Pancreas (tissue), 10 donors: ENCODE measurements around the gene BEND5. TPM values are rescaled to one million over a fixed set of nuclear protein-coding genes. Genes with fewer than 3 reads are reported as not detected.

ENCODE experiments used
- ATAC-seq, 4 donors: fragments of 200-7000 bp; cut with Tn5 transposase; one replicate each; pipeline versions ENCODE4 v1.8.0 to v1.9.1; 2020; ENCODE audit warnings: mild to moderate bottlenecking in 4 of 4, moderate library complexity in 4 of 4
- DNase-seq, 6 donors: peaks; one replicate each; pipeline ENCODE4 v3.0.0-alpha.2; 2020
- FAIRE-seq: peaks from 2 replicates; lab custom pipeline; 2012; peaks lifted over from hg19 to GRCh38; lab: Jason Lieb, UNC
- H3K27ac ChIP-seq, 4 donors: fragments of 200-600 bp; sonication (generic); 1 replicate in 3 of 4; 2 replicates in 1 of 4; pipeline versions ENCODE4 v1.5.0 to v1.8.0; 2020
- H3K27me3 ChIP-seq, 4 donors: fragments of 200-600 bp; one replicate each; pipeline ENCODE4 v1.8.0; 2021
- H3K36me3 ChIP-seq, 3 donors: fragments of 200-600 bp; sonication (generic) in 1 of 3; one replicate each; pipeline versions ENCODE4 v1.5.0 to v1.8.0; 2020 to 2021
- H3K4me1 ChIP-seq, 3 donors: fragments of 200-600 bp; one replicate each; pipeline ENCODE4 v1.8.0; 2021
- H3K4me3 ChIP-seq, 4 donors: fragments of 200-600 bp; sonication (generic) in 2 of 4; one replicate each; pipeline versions ENCODE4 v1.5.0 to v1.8.0; 2020 to 2021
- H3K9me3 ChIP-seq, 4 donors: fragments of 200-600 bp; one replicate each; pipeline ENCODE4 v1.8.0; 2021
- CTCF ChIP-seq, 4 donors: fragments of 200-600 bp; sonication (generic) in 3 of 4; IDR thresholded peaks; one replicate each; pipeline versions ENCODE4 v1.5.0 to v1.8.0; 2021; ENCODE audit warnings: antibody characterized with exemption in 4 of 4
- WGBS, 2 donors: extraction: QIAGEN DNeasy Blood & Tissue Kit; methylation state at CpG; one replicate each; pipeline ENCODE4 v1.1.7; 2013; 5-methylcytosine and 5-hydroxymethylcytosine counted together
- intact Hi-C, 3 donors: fragments of 100-400 bp; cut with DNase I; formaldehyde crosslinking; loops; one replicate each; pipeline versions ENCODE4 v1.11.1 to v1.14.2; 2022
- polyA plus RNA-seq, 2 donors: library from polyadenylated mRNA; stranded (reverse); fragments of 200-250 nt; gene quantifications; one replicate each; pipeline ENCODE4 v1.2.3, GENCODE V29; 2013
- total RNA-seq, 6 donors: library from RNA; stranded (reverse); fragmentation: NEBNext Ultra II Directional in 4 of 6; extraction: Animal tissue kit (Norgen Biotek cat#: 25700) in 4 of 6; gene quantifications; one replicate each; pipeline versions ENCODE4 v1.2.1 to v1.2.4, GENCODE V29; 2021 to 2023
- donor health status: healthy with polysubstance abuse.
- donor health status: DM: no; HTN: no; CAD: no; lungs with moderate emphysema.
- donor health status: DM: no; HTN: no; CAD: no.
- donor health status: control.
- donor health status: control.
- donor health status: Bipolar disorder and iron deficiency.
- donor health status: DM: yes; HTN: yes; CAD: no.
- donor health status: DM: no; HTN: no; CAD: no.
- donor health status: DM: no; HTN: no; CAD: no.
- donor health status: DM: yes; HTN: yes; CAD: no.

BEND5 gene
- total and polyA plus RNA-seq, 8 donors: 1.8 to 16.2 (median 3.9) TPM

GRCh38 chr1:48692235-48692634 lies 84.5 kb downstream of the BEND5 start:
- WGBS, 2 donors: 61 to 62% methylated on average over 9 of the region's 9 CpGs
- no peak overlapping the region for H3K4me3 ChIP-seq
- intact Hi-C loops: no loop called here

GRCh38 chr1:48691429-48692001 lies 85.2 kb downstream of the BEND5 start:
- no peak for DNase-seq
- Histone ChIP-seq H3K9me3 (no peaks in the 10 kb centered on the region), H3K4me1 (no peaks in the 10 kb centered on the region), H3K27me3 (no peaks in the 10 kb centered on the region), H3K27ac (no peak overlapping the region), H3K36me3 (no peaks in the 10 kb centered on the region), H3K4me3 (no peak overlapping the region)
- FAIRE-seq: no peak
- intact Hi-C loops: no loop called here
- ATAC-seq: no peak
- no peak for TF ChIP-seq CTCF (IDR thresholded peaks at IDR 0.05)
- WGBS, 2 donors: 72 to 75% methylated on average over 5 of the region's 5 CpGs

More at GRCh38 chr1:48692235-48692634, 84.5 kb downstream of the BEND5 start:
- DNase-seq (no peak), ATAC-seq (no peak), FAIRE-seq (no peak)
- Histone ChIP-seq H3K27me3 (no peaks in the 10 kb centered on the region), H3K36me3 (no peaks in the 10 kb centered on the region), H3K27ac (no peak overlapping the region), H3K9me3 (no peaks in the 10 kb centered on the region), H3K4me1 (no peaks in the 10 kb centered on the region)
- TF ChIP-seq CTCF (IDR thresholded peaks at IDR 0.05): no peak

GRCh38 chr1:48688102-48688760 lies 88.5 kb downstream of the BEND5 start:
- intact Hi-C loops: no loop called here
- no peaks in the 10 kb centered on the region for H3K4me1 ChIP-seq
- no peaks in the 10 kb centered on the region for H3K27me3 ChIP-seq
- 58 to 64% methylated on average over 3 of the region's 3 CpGs for WGBS, 2 donors
- no peak for TF ChIP-seq CTCF (IDR thresholded peaks at IDR 0.05)
- H3K27ac ChIP-seq: no peak overlapping the region
- ATAC-seq (no peak), DNase-seq (no peak), FAIRE-seq (no peak)
- H3K4me3 ChIP-seq: no peak overlapping the region
- H3K9me3 ChIP-seq: no peaks in the 10 kb centered on the region
- no peaks in the 10 kb centered on the region for H3K36me3 ChIP-seq

DNA sequence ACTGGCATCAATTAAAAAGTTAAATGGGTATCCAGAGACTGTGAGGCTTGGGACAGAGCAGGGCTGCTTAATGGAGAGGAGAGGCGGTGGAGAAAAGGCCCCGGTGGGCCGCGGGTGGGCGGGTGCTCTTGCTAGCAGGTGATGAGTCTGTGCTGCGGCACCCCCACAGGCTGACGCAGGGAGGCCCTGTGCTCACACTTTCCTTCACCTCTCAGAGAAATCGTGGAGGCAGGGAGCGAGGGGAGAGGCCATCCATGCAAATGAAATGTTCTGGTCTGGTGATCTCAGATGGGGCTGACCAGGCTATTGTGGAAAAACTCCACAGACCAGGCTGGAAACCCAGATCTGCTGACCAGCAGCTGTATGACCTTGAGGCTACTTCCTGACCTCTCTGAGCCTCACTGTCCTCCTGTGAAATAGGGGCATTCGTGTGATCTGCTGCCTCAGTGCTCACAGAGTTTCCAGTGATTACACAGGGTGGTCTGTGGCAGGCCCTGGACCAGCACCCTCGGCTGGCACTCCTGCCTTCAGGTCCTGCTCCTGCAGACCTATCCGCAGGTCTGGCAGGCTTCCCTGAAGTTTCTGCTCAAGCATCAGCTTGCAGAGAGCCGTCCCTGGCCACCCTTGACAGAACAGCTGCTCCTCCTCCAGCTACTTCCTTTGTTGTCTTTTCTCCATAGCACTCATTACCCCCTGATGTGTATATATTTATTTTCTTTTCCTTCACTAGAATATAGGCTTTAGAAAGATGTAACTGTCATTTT lies 89.2 kb downstream of the BEND5 start:
- H3K9me3 ChIP-seq: no peaks in the 10 kb centered on the region
- DNase-seq (no peak), ATAC-seq (no peak), FAIRE-seq (no peak)
- WGBS, 2 donors: 58 to 63% methylated on average over 13 of the region's 13 CpGs
- H3K36me3 ChIP-seq: no peaks in the 10 kb centered on the region
- no peak overlapping the region for H3K4me3 ChIP-seq
- no peak for TF ChIP-seq CTCF (IDR thresholded peaks at IDR 0.05)
- no peak overlapping the region for H3K27ac ChIP-seq
- intact Hi-C loops: no loop called here
- no peaks in the 10 kb centered on the region for H3K4me1 ChIP-seq
- no peaks in the 10 kb centered on the region for H3K27me3 ChIP-seq
